ENCODE measurements around the gene IVNS1ABP. TPM values are rescaled to one million over a fixed set of nuclear protein-coding genes. Genes with fewer than 3 reads are reported as not detected.

IVNS1ABP gene
- total and polyA plus RNA-seq, 9 of the 15 experiments (the other 6 are each of a cell fraction or from before 2014, with no cell fraction given): 30.6 to 126 (median 77.7) TPM

GRCh38 chr1:185316163-185317033, 645 bp downstream of the IVNS1ABP start (continued):
- TF ChIP-seq, protein P1, sequence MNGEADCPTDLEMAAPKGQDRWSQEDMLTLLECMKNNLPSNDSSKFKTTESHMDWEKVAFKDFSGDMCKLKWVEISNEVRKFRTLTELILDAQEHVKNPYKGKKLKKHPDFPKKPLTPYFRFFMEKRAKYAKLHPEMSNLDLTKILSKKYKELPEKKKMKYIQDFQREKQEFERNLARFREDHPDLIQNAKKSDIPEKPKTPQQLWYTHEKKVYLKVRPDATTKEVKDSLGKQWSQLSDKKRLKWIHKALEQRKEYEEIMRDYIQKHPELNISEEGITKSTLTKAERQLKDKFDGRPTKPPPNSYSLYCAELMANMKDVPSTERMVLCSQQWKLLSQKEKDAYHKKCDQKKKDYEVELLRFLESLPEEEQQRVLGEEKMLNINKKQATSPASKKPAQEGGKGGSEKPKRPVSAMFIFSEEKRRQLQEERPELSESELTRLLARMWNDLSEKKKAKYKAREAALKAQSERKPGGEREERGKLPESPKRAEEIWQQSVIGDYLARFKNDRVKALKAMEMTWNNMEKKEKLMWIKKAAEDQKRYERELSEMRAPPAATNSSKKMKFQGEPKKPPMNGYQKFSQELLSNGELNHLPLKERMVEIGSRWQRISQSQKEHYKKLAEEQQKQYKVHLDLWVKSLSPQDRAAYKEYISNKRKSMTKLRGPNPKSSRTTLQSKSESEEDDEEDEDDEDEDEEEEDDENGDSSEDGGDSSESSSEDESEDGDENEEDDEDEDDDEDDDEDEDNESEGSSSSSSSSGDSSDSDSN (IDR thresholded peaks at IDR 0.05; ENCODE audit: borderline replicate concordance in 1 of 2, low read depth in 2 of 2, low read length in 2 of 2): peak; percentile 57 to 85; a peak in 2 of 4 replicates
- TF ChIP-seq ZNF134 (CRISPR knock-in tag; conservative IDR thresholded peaks at IDR 0.05) (peak; percentile 69; the same call in 1 of the 2 replicates), DIDO1 (tag; IDR thresholded peaks at IDR 0.05; ENCODE audit: low read depth) (no peak), ETS1 (conservative IDR thresholded peaks at IDR 0.05; ENCODE audit: control insufficient read depth, low read depth, low read length) (peak; percentile 56), MEF2A (IDR thresholded peaks at IDR 0.05; ENCODE audit: control insufficient read depth, low read depth, low read length) (no peak), CBFB (CRISPR knock-in tag; IDR thresholded peaks at IDR 0.05) (0 out of 2 replicates have a peak, but pooled peaks have one; percentile 32), ZBTB33 (CRISPR knock-in tag; IDR thresholded peaks at IDR 0.05) (no peak), NR3C1 (CRISPR knock-in tag; IDR thresholded peaks at IDR 0.05) (0 out of 2 replicates have a peak, but pooled peaks have one; percentile 29), NKRF (IDR thresholded peaks at IDR 0.05; ENCODE audit: borderline replicate concordance) (peak; percentile 56; the same call in 1 of the 2 replicates), SAFB (IDR thresholded peaks at IDR 0.05; ENCODE audit: borderline replicate concordance, low read depth, low read length) (peak; percentile 73; the same call in 1 of the 2 replicates), NEUROD1 (IDR thresholded peaks at IDR 0.05; ENCODE audit: borderline replicate concordance, low read depth, low read length, partially characterized antibody) (peak; percentile 30)
- TF ChIP-seq, protein P2, sequence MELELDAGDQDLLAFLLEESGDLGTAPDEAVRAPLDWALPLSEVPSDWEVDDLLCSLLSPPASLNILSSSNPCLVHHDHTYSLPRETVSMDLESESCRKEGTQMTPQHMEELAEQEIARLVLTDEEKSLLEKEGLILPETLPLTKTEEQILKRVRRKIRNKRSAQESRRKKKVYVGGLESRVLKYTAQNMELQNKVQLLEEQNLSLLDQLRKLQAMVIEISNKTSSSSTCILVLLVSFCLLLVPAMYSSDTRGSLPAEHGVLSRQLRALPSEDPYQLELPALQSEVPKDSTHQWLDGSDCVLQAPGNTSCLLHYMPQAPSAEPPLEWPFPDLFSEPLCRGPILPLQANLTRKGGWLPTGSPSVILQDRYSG (tag; conservative IDR thresholded peaks at IDR 0.05; ENCODE audit: low read depth): no peak
- TF ChIP-seq, protein P3, sequence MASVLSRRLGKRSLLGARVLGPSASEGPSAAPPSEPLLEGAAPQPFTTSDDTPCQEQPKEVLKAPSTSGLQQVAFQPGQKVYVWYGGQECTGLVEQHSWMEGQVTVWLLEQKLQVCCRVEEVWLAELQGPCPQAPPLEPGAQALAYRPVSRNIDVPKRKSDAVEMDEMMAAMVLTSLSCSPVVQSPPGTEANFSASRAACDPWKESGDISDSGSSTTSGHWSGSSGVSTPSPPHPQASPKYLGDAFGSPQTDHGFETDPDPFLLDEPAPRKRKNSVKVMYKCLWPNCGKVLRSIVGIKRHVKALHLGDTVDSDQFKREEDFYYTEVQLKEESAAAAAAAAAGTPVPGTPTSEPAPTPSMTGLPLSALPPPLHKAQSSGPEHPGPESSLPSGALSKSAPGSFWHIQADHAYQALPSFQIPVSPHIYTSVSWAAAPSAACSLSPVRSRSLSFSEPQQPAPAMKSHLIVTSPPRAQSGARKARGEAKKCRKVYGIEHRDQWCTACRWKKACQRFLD (CRISPR knock-in tag; IDR thresholded peaks at IDR 0.05): no peak
- TF ChIP-seq, protein P4, sequence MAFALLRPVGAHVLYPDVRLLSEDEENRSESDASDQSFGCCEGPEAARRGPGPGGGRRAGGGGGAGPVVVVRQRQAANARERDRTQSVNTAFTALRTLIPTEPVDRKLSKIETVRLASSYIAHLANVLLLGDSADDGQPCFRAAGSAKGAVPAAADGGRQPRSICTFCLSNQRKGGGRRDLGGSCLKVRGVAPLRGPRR (CRISPR knock-in tag; IDR thresholded peaks at IDR 0.05): no peak
